NCI-H446 (cell line): Measurements from ENCODE around the gene TCEANC2.
A peak's percentile ranks its signal among the peaks of the same experiment; 100 is the strongest.

Source experiments
- DNase-seq, 2 experiments: peaks; one replicate each; lab custom pipeline; 2025; lab: John Stamatoyannopoulos, UW

The TCEANC2 gene

GRCh38 chr1:54114001-54114400 lies 60.6 kb downstream of the TCEANC2 start:
- DNase-seq, result no peak

- DNase-seq, result no peak
Measured at GRCh38 chr1:54114955-54115354, 61.5 kb downstream of the TCEANC2 start.

DNA sequence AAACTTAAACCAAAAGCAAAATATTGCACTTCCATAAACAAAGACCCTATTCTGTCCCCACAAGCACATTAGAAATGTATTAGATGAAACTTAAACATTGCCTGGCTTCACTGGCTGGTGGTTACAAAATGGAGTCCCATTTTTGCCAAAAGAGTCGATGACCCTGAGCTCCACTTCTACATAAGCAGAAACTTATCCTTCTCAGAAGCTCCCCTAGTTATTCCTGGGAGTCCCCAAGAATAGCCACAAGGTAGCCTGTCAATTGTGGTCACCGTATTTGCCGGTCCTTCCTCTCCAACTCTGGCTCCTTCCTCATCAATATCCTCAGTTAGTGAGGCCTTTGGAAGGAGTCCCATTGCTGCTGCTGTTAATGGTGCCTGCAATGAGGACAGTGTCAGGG lies 62.1 kb downstream of the TCEANC2 start:
- no peak for DNase-seq

DNA sequence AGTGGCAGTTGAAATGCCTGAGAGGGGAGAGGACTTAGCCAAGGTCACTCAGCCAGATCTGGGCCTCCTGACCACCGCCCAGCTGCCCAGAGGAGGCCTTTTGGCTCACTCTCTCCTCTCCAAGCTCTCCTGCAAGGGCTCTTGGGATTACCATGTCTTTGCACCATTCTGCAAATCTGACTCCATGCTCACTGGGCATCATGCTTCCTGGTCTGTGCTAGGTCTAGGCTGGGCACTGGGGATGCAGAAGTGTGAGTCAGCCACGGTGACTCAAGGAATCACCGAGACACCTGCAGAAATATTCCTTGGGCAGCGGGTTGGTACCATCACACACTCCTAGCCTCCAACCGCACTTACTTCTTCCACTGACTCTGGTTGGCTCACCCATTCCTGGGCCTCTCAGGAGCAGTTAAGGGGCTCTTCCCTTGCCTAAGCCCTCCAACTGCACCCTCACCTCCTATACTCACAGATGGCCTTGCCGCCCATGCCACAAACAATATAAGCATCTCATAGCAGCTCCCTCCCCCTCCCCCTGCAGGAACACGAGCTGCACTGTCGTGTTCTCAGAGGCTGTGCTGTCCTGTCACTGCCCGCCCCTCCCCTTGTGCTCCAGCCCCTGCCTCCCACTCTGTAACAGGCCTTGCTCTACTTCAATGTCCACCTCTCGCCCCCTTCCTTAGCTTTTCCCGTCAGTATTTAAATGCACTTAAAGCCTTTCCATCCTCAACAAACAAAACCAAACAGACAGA lies 64.6 kb downstream of the TCEANC2 start:
- no peak for DNase-seq

GRCh38 chr1:54118704-54119103 lies 65.3 kb downstream of the TCEANC2 start:
- no peak for DNase-seq

DNA sequence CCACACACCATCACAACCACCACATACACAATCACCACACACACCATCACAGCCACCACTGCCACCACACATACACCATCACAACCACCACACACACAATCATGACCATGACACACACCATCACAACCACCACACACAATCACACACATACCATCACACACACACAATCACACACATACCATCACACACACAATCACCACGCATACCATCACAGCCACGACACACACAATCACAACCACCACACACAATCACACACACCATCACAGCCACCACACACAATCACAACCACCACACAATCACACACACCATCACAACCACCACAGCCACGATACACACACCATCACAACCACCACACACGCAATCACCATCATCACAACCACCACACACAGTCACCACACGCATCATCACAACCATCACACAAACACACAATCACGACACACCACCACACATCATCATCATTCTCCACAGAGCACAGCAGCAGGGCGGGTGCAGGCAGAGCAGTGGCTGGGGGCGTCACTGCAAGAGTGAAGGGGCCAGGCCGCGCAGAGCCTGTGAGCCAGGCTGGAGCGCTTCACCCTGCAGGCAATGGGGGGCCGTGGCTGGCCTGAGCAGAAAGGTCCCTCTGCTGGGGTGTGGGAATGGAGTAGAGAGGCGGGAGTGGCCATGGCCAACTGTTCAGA lies 66.8 kb downstream of the TCEANC2 start:
- DNase-seq, result no peak

DNA sequence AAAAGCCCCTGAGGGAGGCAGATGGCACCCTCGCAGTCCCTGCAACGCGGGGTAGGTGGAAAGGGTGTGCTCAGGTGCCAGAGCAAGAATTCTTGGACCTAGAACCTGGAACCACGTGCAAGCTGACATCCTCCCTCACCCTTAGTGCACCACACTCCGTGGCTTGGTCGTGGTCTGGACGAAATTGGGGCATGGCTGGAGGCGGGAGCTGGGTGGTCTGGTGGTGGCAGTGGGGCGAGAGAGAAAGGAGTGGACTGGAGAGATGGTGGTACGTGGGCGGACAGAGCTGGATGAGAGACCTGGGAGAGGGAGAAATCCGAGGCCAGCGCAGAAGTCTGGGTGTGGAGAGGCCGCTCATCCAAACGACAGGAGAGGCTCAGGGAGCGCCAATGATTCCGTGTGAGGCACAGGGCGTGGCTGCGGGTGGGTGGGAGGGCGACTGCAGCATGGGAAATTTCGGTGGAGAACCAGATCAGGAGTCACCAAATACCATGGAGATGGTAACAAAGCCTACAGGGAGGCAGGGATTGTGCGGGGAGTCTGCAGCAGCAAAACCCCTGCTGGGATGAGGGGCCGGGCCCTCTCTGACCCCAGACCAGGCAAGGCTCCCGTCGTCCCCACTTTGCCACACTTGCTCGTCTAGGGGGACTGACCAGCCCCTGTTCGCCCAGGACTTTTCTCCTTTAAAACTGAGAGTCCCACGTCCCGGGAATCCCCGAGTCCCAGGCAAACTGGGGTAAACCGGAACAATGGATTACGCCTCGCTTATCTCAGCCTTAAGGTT lies 67.5 kb downstream of the TCEANC2 start:
- DNase-seq, result no peak

GRCh38 chr1:54121482-54122134 lies 68.2 kb downstream of the TCEANC2 start:
- DNase-seq, result peak; percentile 8 to 76

DNA sequence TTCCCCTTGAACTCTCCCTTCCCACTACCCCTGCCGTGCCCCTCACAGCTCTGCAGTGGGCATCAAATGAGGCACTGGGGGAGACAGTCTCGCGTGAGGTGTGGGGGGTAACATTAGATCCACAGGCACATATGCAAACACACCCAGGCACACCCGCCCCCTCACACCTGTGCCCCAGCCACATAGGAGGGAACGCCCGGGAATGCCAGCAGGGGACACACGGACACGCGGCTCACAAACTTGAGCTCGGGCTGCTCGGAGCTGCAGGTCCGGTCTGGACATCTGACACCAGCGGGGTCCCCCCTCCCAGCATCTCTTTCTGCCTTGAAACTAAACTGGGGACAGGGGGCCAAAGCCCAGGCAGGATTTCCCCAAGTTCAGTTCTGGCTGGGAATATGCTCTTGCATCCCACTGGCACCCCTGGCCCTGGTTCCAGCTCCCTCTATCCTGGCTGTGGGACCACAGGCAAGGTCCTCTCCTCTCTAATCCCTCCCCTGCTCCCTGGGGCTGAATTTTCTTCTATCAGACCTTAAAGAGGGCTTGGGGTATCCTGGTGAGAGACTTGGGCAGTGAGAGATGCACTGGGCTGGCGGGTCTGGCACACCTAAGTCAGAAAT lies 68.8 kb downstream of the TCEANC2 start:
- no peak for DNase-seq

GRCh38 chr1:54122992-54123391 lies 69.6 kb downstream of the TCEANC2 start:
- no peak for DNase-seq

- no peak for DNase-seq
Measured at GRCh38 chr1:54124472-54124871, 71.1 kb downstream of the TCEANC2 start.

- DNase-seq, result no peak
Measured at GRCh38 chr1:54124906-54125305, 71.5 kb downstream of the TCEANC2 start.

GRCh38 chr1:54125386-54126070 lies 72.1 kb downstream of the TCEANC2 start:
- peak; percentile 6 to 27 for DNase-seq

- DNase-seq, result no peak
Measured at GRCh38 chr1:54126271-54126815, 72.9 kb downstream of the TCEANC2 start.

- DNase-seq, result no peak
Measured at GRCh38 chr1:54127594-54128300, 74.3 kb downstream of the TCEANC2 start.

GRCh38 chr1:54129858-54130257 lies 76.5 kb downstream of the TCEANC2 start:
- DNase-seq, result no peak

GRCh38 chr1:54131419-54131818 lies 78.0 kb downstream of the TCEANC2 start:
- no peak for DNase-seq

GRCh38 chr1:54132495-54132894 lies 79.1 kb downstream of the TCEANC2 start:
- DNase-seq, result no peak

- no peak for DNase-seq
Measured at GRCh38 chr1:54134295-54134694, 80.9 kb downstream of the TCEANC2 start.

GRCh38 chr1:54135436-54136120 lies 82.2 kb downstream of the TCEANC2 start:
- DNase-seq, result no peak
